HEK293T (cell line): ENCODE results near the gene AFG3L2.

Experiments used
- ARNT ChIP-seq: fragments of 450-650 bp; IDR thresholded peaks from 2 replicates; pipeline ENCODE4 v1.6.1; 2017; ENCODE audit warnings: mild to moderate bottlenecking
- BHLHE40 ChIP-seq: fragments of 450-650 bp; IDR thresholded peaks from 2 replicates; pipeline ENCODE4 v1.6.1; 2016; ENCODE audit warnings: mild to moderate bottlenecking, moderate library complexity, borderline replicate concordance
- CTBP1 ChIP-seq: fragments of 450-650 bp; IDR thresholded peaks from 2 replicates; pipeline ENCODE4 v1.6.1; 2016; ENCODE audit warnings: borderline replicate concordance
- ELF4 ChIP-seq: fragments of 450-650 bp; IDR thresholded peaks from 2 replicates; pipeline ENCODE4 v1.6.1; 2017; ENCODE audit warnings: antibody characterized with exemption
- FOXK2 ChIP-seq: fragments of 450-650 bp; IDR thresholded peaks from 2 replicates; pipeline ENCODE4 v1.6.1; 2016; ENCODE audit warnings: mild to moderate bottlenecking
- FOXM1 ChIP-seq: fragments of 450-650 bp; IDR thresholded peaks from 2 replicates; pipeline ENCODE4 v1.6.1; 2017; ENCODE audit warnings: mild to moderate bottlenecking, borderline replicate concordance
- HDGF ChIP-seq: fragments of 450-650 bp; IDR thresholded peaks from 2 replicates; pipeline ENCODE4 v1.6.1; 2017; ENCODE audit warnings: antibody characterized with exemption, borderline replicate concordance
- L3MBTL2 ChIP-seq: fragments of 450-650 bp; conservative IDR thresholded peaks from 2 replicates; pipeline ENCODE4 v1.6.1; 2016; ENCODE audit warnings: mild to moderate bottlenecking
- NFRKB ChIP-seq: fragments of 450-650 bp; IDR thresholded peaks from 2 replicates; pipeline ENCODE4 v1.6.1; 2016; ENCODE audit warnings: mild to moderate bottlenecking, moderate library complexity
- SP1 ChIP-seq: fragments of 450-650 bp; IDR thresholded peaks from 2 replicates; pipeline ENCODE4 v1.6.1; 2017
- SUZ12 ChIP-seq: fragments of 450-650 bp; IDR thresholded peaks from 2 replicates; pipeline ENCODE4 v1.6.1; 2016; ENCODE audit warnings: mild to moderate bottlenecking
- ZNF384 ChIP-seq: fragments of 450-650 bp; IDR thresholded peaks from 2 replicates; pipeline ENCODE4 v1.6.1; 2016

- no peak for TF ChIP-seq ELF4
- TF ChIP-seq SUZ12: no peak
- no peak for TF ChIP-seq HDGF
- TF ChIP-seq FOXM1: no peak
- TF ChIP-seq SP1: no peak
- TF ChIP-seq FOXK2: no peak
- TF ChIP-seq NFRKB: no peak
- TF ChIP-seq ZNF384: no peak
- no peak for TF ChIP-seq L3MBTL2
- no peak for TF ChIP-seq CTBP1
- TF ChIP-seq ARNT: no peak
- TF ChIP-seq BHLHE40: no peak
Measured at GRCh38 chr18:12290086-12290485, 86.9 kb downstream of the AFG3L2 start.
